Measurements from ENCODE around the gene CHCHD2.
"Not testable (repeated sequence)": the region's sequence is repeated elsewhere in the genome, so short reads cannot be mapped to it uniquely, and the experiment has no call there.

The CHCHD2 gene

GRCh38 chr7:56081626-56082340 is 24.5 kb downstream of the CHCHD2 start:
- DNase-seq = no peak

GRCh38 chr7:56080726-56081435 is 25.4 kb downstream of the CHCHD2 start:
- DNase-seq = not testable (repeated sequence)

GRCh38 chr7:56079450-56080185 is 26.7 kb downstream of the CHCHD2 start:
- no peak for DNase-seq

- DNase-seq = no peak
These were observed 28.1 kb downstream of the CHCHD2 start for GRCh38 chr7:56078196-56078595.

- no peak for DNase-seq
These were observed 28.6 kb downstream of the CHCHD2 start for GRCh38 chr7:56077681-56078080.

GRCh38 chr7:56074371-56074791 is 31.9 kb downstream of the CHCHD2 start:
- peak; percentile 21 for DNase-seq

- DNase-seq = not testable (repeated sequence)
These were observed 39.9 kb downstream of the CHCHD2 start for GRCh38 chr7:56066376-56066775.

GRCh38 chr7:56063882-56064625 is 42.2 kb downstream of the CHCHD2 start, which contains the start of gene SUMF2:
Gene SUMF2 (plus strand): TSS chr7:56064286. CDS start chr7:56064312, 26 bp downstream.
- peak; percentile 42 for DNase-seq

GRCh38 chr7:56063500-56063881 is 42.8 kb downstream of the CHCHD2 start:
- no peak for DNase-seq

GRCh38 chr7:56062382-56062781 is 43.9 kb downstream of the CHCHD2 start:
- DNase-seq = no peak

- no peak for DNase-seq
These were observed 52.3 kb downstream of the CHCHD2 start for GRCh38 chr7:56053993-56054392.

- no peak for DNase-seq
These were observed 52.9 kb downstream of the CHCHD2 start for GRCh38 chr7:56053379-56053778.

All from NCI-H524 treated with DMSO at 0.1 percent for 48 hours (cell line).